ENCODE data around the gene ROGDI. TPM values are rescaled to one million over a fixed set of nuclear protein-coding genes. Genes with fewer than 3 reads are reported as not detected.

ROGDI gene
- total RNA-seq = 10 to 100 TPM in 3 of 4 donors, 1 to 10 TPM in 1; 9.8 to 16.1 (median 12.2) TPM

GRCh38 chr16:4801962-4802658 lies at the start of gene ROGDI:
Gene ROGDI, minus strand, starts transcription at chr16:4802633. Its CDS starts 62 bp downstream, at chr16:4802571.
- Histone ChIP-seq H3K9me3 (no peaks in the 10 kb centered on the region), H3K27me3 (no peaks in the 10 kb centered on the region), H3K36me3 (peaks cover 49% of the 10 kb centered on the region), H3K4me1 (peaks cover 29% of the 10 kb centered on the region), H3K27ac (peak within 1 kb of the TSS; percentile 82), H3K4me3 (peak within 1 kb of the TSS; percentile 93)
- TF ChIP-seq POLR2A (IDR thresholded peaks at IDR 0.05) = no peak
- peak in 1 of 2 donors; percentile 89 for DNase-seq (ENCODE audit: low spot score in 2 of 2)
- WGBS = 0% methylated on average over 32 of the region's 70 CpGs

- Histone ChIP-seq H3K4me3 (peak overlapping the region; percentile 81), H3K27me3 (no peaks in the 10 kb centered on the region), H3K9me3 (no peaks in the 10 kb centered on the region), H3K4me1 (peaks cover 61% of the 10 kb centered on the region), H3K27ac (no peak overlapping the region), H3K36me3 (peaks cover 26% of the 10 kb centered on the region)
- 35% methylated on average over 3 of the region's 3 CpGs for whole genome bisulfite sequencing
- TF ChIP-seq POLR2AphosphoS5 (IDR thresholded peaks at IDR 0.05) (no peak), CTCF (IDR thresholded peaks at IDR 0.05) (no peak), POLR2A (IDR thresholded peaks at IDR 0.05) (no peak), EP300 (IDR thresholded peaks at IDR 0.05) (no peak)
- no peak for DNase-seq (ENCODE audit: low spot score in 2 of 2)
These were observed 47.8 kb upstream of the ROGDI start for GRCh38 chr16:4850211-4850610.

GRCh38 chr16:4847774-4848587 lies 45.5 kb upstream of the ROGDI start:
- TF ChIP-seq POLR2A (IDR thresholded peaks at IDR 0.05) (no peak), CTCF (IDR thresholded peaks at IDR 0.05) (no peak), EP300 (IDR thresholded peaks at IDR 0.05) (no peak), POLR2AphosphoS5 (IDR thresholded peaks at IDR 0.05) (no peak)
- Histone ChIP-seq H3K4me3 (peak overlapping the region; percentile 81), H3K36me3 (peaks cover 23% of the 10 kb centered on the region), H3K27me3 (no peaks in the 10 kb centered on the region), H3K4me1 (peaks cover 62% of the 10 kb centered on the region), H3K9me3 (no peaks in the 10 kb centered on the region), H3K27ac (peak overlapping the region; percentile 95)
- peak; percentile 77 to 85 for DNase-seq (ENCODE audit: low spot score in 2 of 2)
- under 1% methylated on average over 38 of the region's 83 CpGs for WGBS

- H3K9me3 ChIP-seq = no peaks in the 10 kb centered on the region
- peak; percentile 25 to 73 for TF ChIP-seq POLR2A (IDR thresholded peaks at IDR 0.05)
- no peak for TF ChIP-seq EP300 (IDR thresholded peaks at IDR 0.05)
- TF ChIP-seq CTCF (IDR thresholded peaks at IDR 0.05) = no peak
- TF ChIP-seq POLR2AphosphoS5 (IDR thresholded peaks at IDR 0.05) = peak; percentile 13 to 86 (median 66)
- H3K36me3 ChIP-seq = peaks cover 28% of the 10 kb centered on the region
- peaks cover 54% of the 10 kb centered on the region for H3K4me1 ChIP-seq
- peak; percentile 100 for DNase-seq (ENCODE audit: low spot score in 2 of 2)
- H3K27ac ChIP-seq = peak within 1 kb of the TSS; percentile 95
- peak within 1 kb of the TSS; percentile 81 for H3K4me3 ChIP-seq
- WGBS = no CpG with 5 or more reads among the region's 126 CpGs
- no peaks in the 10 kb centered on the region for H3K27me3 ChIP-seq
These were observed 44.7 kb upstream of the ROGDI start, which contains the start of the genes GLYR1 and UBN1 for GRCh38 chr16:4846901-4847773. Gene GLYR1, minus strand, starts transcription at chr16:4847288. Its CDS starts 23 bp downstream, at chr16:4847265. Gene UBN1, plus strand, starts transcription at chr16:4847481. Its CDS starts 5,437 bp downstream, at chr16:4852918.

GRCh38 chr16:4846503-4846900 lies 44.1 kb upstream of the ROGDI start:
- WGBS = 0% methylated on average over 20 of the region's 27 CpGs
- H3K27me3 ChIP-seq = no peaks in the 10 kb centered on the region
- peak overlapping the region; percentile 95 for H3K27ac ChIP-seq
- H3K4me1 ChIP-seq = peaks cover 47% of the 10 kb centered on the region
- peaks cover 35% of the 10 kb centered on the region for H3K36me3 ChIP-seq
- TF ChIP-seq EP300 (IDR thresholded peaks at IDR 0.05) (no peak), CTCF (IDR thresholded peaks at IDR 0.05) (no peak), POLR2AphosphoS5 (IDR thresholded peaks at IDR 0.05) (no peak), POLR2A (IDR thresholded peaks at IDR 0.05) (peak in 1 of 2 donors; percentile 19)
- peak overlapping the region; percentile 81 for H3K4me3 ChIP-seq
- H3K9me3 ChIP-seq = no peaks in the 10 kb centered on the region
- DNase-seq (ENCODE audit: low spot score in 2 of 2) = peak in 1 of 2 donors; percentile 78

Measured in suprapubic skin (tissue), 4 donors.